T-helper 1 cell treated with Interleukin-12 subunit alpha and Interleukin-12 subunit beta and Interleukin-4 antibody, amounts not matched to agents 30 ng/mL and 1 ng/mL, for 36 hours (primary cell): ENCODE results near the gene SHC3. TPM values are rescaled to one million over a fixed set of nuclear protein-coding genes. Genes with fewer than 3 reads are reported as not detected.

Experiments used
- intact Hi-C: fragments of 100-400 bp; cut with micrococcal nuclease; formaldehyde crosslinking; loops from one replicate; pipeline ENCODE4 v1.15.1; 2024
- total RNA-seq: library from RNA; stranded (reverse); gene quantifications from 2 replicates; pipeline ENCODE4 v1.2.3, GENCODE V29; 2022

Gene SHC3
- total RNA-seq, 1 donor from 2014 or later: not detected

DNA sequence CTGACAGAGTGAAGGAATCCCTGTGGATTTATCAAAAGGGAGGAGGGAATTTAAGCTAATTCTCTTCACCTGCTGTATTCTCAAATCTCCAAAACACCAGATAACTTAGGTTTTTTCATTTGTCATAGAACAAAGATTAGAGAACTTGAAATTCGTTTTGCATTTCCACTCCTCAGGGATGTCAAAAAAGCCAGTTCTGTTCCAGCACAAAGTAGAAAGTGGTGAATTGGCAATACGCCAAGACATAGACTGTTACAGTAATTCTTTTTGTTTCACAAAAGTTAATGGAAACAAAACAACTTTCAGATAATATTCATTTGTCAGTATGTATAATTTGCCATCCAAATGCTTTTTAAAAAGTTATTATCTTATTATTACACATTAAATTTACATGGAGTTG is 172.4 kb downstream of the SHC3 start:
- intact Hi-C loops: no loop called here

DNA sequence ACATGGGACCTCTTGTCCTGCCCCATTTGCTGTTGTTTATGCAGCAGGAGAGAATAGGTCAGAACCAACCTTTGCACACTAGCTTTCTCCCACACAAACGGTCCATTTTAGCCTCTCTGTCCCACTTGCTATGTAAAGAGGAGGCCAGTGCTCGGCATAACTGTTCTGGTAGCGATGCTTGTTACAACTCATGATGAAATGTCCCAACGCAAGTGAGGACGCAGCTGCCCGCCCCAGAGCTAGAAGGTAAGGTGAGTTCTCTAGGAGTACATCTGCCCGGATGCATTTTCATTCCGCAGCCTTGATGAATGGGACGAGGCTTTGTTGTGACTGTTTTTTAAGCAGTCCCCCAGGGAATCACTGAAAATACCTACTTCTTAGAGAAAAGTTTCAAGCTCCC is 173.3 kb downstream of the SHC3 start:
- intact Hi-C loops: no loop called here

DNA sequence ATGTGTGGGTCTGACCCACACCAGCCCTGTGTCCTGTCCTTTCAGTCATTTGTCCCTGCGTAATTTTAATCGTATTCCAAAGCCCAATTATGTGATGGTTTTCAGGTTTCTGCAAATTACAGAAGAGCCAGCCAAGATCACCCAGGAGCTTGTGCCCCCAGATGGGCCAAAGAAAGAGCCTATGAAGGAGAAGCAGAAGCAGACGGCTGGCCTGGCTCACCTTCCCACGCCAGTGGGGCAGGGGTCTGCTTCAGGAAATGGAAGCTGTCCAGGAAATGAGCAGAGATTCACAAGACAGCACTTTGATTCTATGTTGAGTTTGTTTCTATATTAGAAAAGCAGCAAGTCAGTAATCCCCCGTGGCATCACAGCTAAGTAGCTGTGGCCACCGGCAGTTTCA is 175.6 kb downstream of the SHC3 start:
- intact Hi-C loops: loop anchor here (5.0 kb wide), 2 partner anchors 341 to 1326 kb away; no protein-coding TSS in a partner anchor

DNA sequence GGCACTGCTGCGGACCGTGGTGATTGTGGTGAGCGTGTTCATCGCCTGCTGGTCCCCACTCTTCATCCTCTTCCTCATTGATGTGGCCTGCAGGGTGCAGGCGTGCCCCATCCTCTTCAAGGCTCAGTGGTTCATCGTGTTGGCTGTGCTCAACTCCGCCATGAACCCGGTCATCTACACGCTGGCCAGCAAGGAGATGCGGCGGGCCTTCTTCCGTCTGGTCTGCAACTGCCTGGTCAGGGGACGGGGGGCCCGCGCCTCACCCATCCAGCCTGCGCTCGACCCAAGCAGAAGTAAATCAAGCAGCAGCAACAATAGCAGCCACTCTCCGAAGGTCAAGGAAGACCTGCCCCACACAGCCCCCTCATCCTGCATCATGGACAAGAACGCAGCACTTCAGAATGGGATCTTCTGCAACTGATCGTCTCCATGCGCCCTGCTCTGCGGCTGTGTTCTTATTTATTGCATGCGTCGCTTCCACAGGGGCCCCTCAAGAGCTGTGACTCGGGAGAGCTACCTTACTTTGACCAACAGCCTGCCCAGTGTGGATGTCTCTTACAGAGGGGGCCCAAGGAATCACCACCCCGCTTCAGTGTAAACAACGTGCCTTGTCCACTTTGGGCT is 176.6 kb downstream of the SHC3 start:
- intact Hi-C loops: loop anchor here (5.0 kb wide), 2 partner anchors 340 to 1325 kb away; no protein-coding TSS in a partner anchor

DNA sequence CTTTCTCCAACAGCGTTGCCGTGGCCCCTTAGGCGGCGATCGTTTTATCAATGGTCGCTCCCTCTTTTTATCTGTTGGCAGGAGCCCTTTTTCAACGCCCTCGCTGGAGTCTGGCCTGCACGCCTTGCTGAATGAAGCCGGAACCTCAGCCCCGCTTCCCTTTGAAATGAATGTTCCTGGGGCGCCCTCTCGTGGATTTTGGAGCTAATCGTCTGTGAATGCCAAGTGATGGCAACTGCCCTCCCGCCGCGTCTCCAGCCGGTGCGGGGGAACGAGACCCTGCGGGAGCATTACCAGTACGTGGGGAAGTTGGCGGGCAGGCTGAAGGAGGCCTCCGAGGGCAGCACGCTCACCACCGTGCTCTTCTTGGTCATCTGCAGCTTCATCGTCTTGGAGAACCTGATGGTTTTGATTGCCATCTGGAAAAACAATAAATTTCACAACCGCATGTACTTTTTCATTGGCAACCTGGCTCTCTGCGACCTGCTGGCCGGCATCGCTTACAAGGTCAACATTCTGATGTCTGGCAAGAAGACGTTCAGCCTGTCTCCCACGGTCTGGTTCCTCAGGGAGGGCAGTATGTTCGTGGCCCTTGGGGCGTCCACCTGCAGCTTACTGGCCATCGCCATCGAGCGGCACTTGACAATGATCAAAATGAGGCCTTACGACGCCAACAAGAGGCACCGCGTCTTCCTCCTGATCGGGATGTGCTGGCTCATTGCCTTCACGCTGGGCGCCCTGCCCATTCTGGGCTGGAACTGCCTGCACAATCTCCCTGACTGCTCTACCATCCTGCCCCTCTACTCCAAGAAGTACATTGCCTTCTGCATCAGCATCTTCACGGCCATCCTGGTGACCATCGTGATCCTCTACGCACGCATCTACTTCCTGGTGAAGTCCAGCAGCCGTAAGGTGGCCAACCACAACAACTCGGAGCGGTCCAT is 177.4 kb downstream of the SHC3 start:
- intact Hi-C loops: loop anchor here (5.0 kb wide), 2 partner anchors 339 to 1324 kb away; no protein-coding TSS in a partner anchor

DNA sequence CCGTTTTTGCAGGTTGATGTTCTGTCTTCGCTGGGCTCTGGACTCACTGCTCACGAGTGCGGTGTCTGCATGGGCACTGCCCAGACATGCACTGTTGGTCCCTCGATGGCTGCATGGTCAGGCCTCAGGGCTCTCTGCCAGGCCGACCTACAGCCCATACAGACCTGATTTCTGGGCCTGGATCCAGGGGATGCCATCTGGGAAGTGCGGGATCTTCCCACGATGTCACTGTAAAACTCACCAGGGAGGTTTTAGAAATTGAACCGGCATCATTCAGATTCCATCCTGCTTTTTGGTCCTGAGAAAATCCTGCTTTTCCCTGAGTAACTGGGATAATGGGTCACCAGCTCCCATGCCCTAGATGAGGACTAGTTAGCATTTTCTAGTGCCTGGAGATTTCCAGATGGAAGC is 178.2 kb downstream of the SHC3 start:
- intact Hi-C loops: loop anchor here (5.0 kb wide), 2 partner anchors 338 to 1323 kb away; no protein-coding TSS in a partner anchor

DNA sequence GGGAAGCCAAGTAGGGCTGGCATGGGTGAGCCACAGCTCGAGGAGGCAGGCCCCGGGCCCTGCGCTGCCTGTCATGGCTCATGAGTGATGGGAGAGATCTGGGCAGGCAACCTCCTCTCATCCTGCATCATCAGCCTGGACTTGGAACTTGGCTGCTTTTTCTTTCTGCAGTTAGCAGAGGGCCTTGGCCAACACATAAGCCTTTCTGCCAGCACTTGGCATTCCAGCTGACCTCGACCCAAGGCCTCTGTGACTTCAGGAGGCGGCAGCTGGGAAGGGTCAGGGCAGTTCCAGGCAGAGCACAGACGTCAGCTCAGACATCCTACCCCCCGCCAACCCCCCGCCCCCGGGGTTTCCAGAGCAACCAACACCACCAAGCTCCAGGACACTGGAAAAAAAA is 179.7 kb downstream of the SHC3 start:
- intact Hi-C loops: no loop called here

DNA sequence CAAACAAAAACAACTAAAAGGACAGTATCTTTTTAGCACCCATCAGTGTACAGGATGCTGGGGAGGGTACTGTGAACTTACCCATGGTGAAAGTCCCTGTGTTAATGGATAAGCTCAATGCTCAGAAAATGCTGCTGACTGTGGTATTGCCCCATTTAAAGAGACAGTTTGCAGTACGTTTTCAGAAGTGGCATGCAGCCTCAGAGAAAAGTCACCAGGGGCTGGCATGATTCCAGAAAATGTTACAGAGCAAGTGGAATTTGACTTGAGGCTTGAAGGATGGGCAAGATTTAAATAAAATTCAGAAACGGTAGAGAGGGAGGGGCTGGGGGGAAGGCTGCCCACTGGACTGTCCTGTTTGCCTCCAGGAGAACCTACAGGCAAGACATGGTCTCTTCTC is 180.1 kb downstream of the SHC3 start:
- intact Hi-C loops: no loop called here

DNA sequence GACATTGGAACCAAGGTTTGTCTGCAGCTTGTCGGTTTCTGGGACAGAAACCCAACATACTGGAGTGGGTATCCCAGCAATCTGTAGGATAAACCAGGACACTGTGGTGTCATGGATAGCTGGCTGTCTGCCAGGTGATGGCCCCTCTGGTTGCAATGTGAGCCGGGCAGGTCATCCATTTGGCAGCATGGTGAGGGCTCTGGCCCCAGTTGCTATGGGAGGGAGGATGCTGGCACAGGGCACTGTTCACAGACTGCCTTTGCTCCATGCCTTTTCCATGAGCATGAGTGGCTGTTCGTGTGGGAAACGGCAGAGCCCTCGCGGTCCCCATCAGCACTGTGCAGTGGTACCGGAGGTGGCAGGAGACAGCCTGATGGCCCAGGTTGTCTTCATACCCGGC is 181.0 kb downstream of the SHC3 start:
- intact Hi-C loops: no loop called here

DNA sequence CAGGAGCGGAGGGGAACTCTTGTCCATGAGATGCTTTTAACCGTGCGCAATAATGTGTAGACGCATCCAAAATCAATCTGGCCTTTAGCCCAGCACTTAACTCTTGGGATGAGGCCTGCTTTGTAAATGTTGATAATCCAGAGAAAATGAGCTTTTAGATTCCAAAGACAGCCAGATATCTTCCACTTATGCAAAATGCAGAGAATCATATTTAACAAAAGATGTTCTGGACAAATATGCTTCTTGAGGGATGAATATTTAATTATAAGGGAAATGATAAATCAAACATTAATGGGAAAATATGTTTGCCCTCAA is 181.7 kb downstream of the SHC3 start:
- intact Hi-C loops: no loop called here

DNA sequence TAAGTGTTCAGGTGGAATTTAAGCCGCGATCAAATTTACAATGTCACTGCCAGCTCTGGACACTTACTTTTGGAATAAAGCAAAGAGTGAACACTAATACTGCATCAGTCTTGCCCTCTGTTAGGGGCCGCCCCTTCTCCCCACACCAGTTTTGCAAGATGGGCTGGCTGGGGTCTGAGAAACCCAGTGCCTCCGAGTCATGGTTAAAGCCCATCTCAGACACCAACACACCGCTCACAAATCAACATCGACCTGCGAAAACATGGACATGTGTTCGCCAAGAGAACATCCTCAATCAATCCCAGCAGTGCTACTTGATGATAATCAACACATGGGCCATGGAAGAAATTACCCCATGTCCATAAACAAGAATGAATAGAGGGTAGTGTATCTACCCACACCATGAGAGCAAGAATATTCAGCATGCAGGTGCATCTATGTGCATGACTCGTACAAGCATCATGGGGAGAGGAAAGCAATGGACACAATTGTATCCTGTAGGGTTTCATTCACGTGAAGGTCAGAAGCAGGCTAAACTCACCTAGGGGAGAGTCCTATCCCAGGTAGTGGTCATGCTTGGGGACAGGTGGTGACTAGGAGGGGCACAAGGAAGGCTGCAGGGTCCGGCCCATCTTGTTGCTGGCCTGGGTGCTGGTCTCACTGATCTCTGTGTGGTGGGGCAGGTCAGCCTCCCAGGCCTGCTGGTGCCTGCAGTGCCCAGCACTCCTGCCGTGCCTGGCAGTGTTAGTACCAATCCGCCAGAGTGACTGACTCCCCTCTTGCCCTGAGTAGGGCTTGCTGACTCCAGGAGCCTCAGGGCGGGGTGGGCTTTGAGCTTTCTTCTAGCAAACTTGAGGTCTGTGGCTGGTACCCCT is 182.3 kb downstream of the SHC3 start:
- intact Hi-C loops: no loop called here

DNA sequence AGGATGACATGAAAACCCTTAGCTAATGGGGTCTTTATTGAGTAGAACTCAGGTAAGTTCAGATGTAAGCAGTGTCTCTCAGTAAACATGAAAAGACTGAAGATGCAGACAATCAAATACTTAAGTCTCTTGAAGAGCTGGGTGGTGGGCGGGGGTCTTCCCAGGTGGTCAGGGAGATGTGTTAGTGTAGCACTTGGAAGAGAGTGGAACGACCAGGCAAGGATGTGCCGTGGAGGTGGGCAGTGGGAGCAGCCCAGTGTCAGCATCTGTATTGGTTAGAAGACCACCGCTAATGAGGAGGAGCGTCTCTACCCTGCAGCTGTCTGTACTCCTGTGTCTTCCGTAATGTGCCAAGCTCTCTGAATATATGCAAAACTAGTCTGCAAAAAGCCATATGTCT is 183.0 kb downstream of the SHC3 start:
- intact Hi-C loops: no loop called here

DNA sequence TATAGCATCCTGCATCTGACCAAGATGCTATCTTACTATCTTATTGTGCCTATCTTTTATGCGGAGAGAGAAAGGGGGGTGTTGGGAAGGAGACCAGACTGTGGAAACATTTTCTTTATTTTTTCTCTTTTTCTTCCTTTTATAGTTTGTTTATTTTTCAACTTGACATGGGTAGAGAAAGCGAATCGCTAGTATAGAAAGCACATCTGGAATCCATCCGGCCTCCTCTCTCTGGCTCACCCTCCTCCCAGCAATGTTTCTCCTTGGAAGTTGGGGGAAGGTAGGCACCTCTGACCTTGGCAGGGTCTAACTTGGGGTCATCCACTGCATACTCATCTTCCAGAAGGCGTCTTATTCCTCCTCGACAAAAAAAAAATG is 183.4 kb downstream of the SHC3 start:
- intact Hi-C loops: no loop called here

DNA sequence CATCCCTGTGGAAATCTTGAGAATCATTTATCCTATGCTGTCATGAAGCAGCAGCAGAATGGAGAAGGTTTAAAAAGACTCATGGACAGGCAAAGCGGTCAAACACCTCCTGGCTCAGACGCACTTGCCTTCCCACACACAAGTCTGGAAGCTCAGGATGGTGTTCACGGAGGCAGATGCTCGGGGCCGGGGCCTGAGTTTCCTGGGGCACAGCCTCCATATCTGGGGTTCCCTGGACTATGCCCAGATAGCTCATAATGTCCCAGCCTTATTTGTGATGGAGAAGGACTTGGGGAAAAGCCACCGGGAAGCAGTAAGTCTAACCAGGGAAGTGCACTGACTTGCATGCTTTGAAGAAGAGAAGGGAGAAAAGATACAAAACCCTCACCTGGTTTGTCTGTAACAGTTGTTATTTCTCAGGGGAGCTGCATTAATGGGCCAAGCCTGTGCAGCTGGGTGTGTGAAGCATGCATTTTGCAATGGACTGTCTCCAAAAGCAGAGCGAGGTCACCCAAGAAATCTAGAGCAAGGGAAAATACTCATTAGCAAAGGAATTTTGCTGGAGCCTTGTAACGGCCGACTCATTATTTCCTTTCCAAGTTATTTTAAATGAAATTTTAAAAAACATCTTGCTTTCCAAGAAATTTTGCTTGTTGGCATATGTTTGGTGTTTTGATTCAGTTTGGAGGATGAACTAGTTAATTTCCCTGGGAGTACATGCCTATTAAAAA is 184.0 kb downstream of the SHC3 start:
- intact Hi-C loops: no loop called here

DNA sequence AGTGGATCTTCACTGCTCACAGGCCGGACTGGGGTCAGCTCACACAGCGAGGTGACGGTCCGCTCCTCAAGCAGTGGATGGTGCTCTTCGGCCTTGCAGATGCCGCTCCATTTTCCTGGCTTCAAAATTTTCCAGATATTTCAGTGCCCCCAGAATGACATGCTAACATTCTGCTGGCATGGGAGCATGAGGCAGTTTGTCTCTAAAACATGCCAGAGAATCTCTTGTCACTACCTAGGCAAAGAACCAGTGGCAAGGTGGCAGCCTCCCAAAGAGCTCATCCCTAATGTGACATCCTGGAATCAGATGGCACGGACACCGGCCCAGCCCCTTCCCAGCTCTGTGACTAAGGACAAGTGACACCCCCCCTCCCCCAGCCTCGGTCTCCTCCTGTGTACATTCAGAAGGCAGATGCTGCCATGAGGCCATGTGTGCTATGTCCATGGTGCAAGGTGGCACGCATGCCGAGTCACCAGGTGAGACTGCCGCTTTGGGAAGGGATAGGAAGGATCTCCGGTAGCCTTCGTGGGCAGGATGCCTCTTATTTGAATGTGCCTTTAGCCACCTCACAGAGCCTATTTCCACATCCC is 184.7 kb downstream of the SHC3 start:
- intact Hi-C loops: no loop called here

DNA sequence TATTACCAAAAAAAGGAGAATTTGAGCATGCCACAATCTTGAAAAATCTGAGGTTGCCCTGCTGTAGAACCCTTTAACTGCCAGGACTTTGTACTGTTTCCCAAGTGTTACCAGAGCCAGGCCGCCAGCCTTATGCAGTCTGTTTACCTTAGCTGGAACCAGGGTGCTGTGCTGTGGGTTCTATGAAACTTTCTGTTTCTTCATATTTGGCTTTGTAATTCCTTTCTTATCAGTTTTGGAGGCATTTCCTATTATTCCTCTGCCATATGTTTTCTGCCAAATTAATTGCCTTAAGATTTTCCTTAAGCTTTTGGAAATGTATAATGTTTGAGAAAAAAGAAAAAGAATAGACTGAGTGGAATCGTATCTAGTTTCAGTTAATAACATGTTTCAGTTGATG is 185.3 kb downstream of the SHC3 start:
- intact Hi-C loops: no loop called here

DNA sequence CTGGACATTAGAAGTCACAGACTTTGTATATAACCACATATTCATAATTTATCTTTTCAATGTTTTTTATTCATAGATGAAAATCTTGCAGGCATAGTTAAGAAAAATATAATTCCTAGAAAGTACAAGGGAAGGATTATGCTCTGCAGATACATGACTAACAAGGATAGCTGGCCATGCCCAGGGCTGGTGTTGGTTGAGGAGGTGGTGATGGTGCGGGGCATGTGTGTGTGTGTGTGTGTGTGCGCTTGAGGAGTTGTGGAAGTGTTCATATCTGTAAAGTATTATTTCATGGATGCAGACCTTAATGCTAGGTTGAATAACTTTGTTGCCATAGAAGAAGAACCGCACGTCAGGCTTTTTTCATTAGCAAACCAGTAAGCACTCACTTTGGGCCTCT is 186.1 kb downstream of the SHC3 start:
- intact Hi-C loops: no loop called here

DNA sequence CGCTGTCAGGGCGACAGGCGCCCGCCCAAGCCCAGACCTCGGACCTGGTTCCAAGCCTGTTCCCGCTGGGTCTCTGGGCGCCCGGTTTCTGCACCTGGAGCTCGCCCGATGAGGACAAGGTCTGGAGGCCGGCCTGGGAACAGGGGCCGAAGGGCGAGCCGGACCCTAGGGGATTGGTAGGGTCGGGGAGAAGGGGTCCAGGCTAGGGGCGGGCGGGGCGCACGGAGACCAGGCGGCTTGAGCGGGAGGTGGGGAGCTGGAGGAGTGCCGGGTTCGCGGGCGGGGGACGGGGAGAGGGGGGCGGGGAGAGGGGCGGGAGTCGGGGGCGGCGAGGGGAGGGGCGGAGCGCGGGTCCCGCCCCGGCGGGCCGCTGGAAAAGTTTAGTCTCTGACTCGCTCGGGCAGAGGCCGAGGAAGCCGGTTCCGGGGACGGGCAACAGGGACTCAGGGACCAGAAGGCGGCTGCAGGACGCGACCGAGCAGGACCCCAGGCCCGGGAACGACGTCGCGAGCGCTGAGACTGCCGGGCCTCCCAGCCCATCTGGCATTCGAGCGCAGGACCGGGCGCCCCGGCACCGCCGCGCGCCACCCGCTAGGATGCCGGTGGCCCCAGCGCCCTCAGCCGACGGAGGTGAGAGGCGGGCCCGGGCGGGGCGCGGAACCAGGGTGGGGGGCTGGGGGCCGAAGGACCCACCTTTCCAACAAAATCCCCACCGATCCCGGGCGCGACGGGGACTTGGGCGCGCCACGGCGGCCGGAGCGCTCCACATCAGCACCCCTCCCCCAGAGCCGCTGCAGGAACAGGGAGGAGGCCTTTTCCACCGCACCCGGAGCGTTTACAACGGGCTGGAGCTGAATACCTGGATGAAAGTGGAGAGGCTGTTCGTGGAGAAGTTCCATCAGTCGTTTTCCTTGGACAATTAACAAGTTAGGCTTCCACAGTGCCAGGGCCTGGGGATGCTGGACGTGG is 187.3 kb downstream of the SHC3 start, which contains the start of gene S1PR3:
TSS of gene S1PR3 (plus strand) at position 403 of the 969 bp plus-strand sequence. CDS start 9,733 bp downstream, outside the sequence.
- intact Hi-C loops: no loop called here

DNA sequence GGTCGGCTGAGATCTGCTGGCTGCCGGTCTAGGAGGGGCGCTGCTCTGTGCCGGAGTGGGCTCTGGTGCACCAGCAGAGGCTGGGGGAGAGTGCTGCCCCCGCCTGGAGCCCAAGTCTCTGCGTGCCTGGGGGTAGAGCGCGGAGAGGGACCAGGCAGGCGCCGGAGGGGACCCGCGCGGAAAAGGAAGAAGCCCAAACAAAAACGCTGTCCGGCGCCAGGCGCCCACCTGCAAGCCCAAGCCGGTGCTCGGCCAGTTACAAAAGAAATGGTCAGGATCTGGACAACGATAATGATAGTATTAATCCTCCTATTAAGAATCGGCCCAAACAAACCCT is 187.9 kb downstream of the SHC3 start:
- intact Hi-C loops: no loop called here
